GM19463 (cell line): ENCODE results near the gene MYO10.

ENCODE experiments used
- ATAC-seq: cut with Tn5 transposase; IDR thresholded peaks from one replicate; pipeline ENCODE4 v1.9.1; 2021; ENCODE audit warnings: mild to moderate bottlenecking, moderate library complexity; ENCODE audit not compliant: unreplicated experiment

MYO10 gene

GRCh38 chr5:16918156-16918555 is 17.9 kb downstream of the MYO10 start:
- no peak for ATAC-seq

DNA sequence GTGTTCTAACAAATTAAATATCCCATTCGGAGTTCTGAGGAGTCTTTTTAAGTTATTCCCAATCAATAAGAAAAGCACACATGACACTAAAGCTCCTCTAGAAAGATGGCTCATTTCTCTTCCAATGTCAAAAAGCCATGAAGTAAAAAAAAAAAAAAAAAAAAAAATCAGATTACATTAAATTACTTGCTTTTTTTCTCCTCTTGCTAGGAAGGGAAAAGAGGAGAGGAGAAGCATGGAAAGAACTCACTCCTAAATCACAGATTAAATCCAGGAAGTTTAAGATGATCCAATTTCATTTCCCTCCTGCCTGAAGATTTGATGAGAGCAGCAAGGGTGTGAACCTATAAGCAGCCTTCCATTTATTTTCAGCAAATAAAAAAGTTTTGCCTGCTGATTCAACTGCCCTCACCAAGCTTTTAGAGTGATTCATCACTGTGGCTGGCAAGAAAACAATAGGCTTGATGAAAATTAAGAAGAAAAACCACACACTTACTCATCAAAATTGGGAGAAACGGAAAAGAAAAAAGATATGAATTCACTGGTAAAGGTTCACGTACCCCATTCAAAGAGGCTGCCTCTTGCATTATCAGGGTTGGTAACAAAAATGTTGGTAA is 19.7 kb downstream of the MYO10 start:
- no peak for ATAC-seq

GRCh38 chr5:16914584-16914983 is 21.5 kb downstream of the MYO10 start:
- ATAC-seq, result no peak

DNA sequence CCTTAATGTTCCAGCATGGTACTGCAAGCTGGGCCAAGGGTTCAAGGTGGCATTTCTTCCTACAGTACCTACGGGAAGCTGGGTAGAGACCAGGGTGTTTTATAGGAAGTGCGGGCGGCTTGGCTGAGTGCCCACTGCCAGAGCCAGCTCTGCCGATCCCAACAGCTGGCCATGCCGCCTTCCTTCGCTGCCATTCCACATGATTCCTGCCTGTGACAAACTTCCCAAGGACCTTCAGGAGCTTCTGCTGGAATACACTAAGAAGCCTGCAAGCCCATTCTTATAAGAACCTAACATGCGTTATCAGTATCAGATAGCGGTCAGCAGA is 22.0 kb downstream of the MYO10 start:
- no peak for ATAC-seq

GRCh38 chr5:16913187-16914107 is 22.6 kb downstream of the MYO10 start:
- ATAC-seq, result no peak

DNA sequence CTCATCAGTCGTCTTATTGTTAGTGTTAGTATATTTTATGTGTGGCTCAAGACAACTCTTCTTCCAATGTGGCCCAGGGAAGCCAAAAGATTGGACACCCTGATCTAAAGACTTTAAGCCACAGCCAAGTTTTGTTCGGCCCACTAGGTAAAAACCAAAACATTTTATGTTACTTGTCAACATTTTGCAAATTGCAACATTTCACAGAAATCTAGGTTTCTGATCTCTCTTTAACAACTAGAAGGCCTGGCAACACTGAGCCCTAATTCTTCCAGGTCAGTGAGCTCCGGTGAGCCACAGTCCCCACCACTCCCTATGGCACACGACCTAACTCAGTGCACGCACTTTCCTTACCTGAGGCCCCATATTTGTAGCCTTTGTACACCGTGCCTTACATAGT is 24.0 kb downstream of the MYO10 start:
- no peak for ATAC-seq

DNA sequence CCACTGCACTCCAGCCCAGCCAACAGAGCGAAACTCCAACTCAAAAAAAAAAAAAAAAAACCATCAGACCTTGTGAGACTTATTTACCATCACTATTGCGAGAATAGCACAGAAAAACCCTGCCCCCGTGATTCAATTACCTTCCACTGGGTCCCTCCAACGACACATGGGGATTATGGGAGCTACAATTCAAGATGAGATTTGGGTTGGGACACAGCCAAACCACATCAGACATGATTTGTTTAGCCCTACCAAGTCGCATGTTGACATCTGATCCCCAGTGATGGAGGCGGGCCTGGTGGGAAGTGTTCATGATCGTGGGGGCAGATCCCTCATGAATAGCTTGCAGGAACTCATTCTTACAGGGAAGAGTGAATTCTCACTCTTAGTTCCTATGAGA is 26.6 kb downstream of the MYO10 start:
- ATAC-seq, result no peak

- no peak for ATAC-seq
Observed at GRCh38 chr5:16907270-16907669, 28.8 kb downstream of the MYO10 start.

- ATAC-seq, result no peak
Observed at GRCh38 chr5:16906255-16906654, 29.8 kb downstream of the MYO10 start.

- no peak for ATAC-seq
Observed at GRCh38 chr5:16903480-16904300, 32.4 kb downstream of the MYO10 start.

DNA sequence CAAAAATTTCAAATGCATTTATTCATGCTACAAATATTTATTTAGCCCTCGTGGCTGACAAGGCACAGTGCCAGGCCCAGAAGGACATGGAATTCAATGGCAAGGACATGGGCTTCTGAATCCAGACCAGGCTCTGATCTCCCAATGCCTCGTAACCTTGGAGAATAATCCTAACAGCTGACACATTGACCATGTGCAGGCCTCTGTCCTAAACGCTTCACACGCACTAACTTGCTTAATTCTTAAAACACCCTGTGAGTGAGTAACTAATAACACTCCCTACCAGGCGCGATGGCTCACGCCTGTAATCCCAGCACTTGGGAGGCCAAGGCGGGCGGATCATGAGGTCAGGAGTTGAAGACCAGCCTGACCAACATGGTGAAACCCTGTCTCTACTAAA is 33.2 kb downstream of the MYO10 start:
- no peak for ATAC-seq

DNA sequence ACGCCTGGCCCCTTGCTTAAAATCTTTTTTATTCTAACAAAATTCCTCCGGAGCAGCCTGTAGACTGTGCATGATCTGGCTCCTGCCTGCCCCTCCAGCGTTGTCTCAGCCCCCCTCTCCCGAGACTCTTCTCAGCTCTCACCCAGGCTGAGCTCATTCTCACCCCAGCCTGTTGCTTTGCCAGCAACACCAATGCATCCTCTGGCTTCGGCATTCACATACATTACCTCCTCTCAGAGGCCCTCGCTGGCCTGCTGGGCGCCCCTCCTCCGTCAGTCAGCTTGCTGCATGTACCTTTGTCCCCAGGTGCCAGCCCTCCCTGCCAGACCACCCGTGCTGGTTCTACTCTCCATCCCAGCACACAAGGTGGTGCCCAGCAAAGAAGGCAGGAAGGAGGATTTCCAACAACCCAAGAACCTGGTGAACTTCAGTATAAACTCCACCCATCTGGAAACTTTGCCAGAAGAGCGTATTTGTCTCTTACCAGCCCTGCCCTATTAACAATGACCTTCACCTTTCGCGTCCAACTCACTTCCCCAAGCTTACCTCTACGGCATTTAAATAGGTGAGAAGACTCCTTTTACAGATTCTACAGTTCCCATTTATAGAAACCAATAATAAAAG is 35.0 kb downstream of the MYO10 start:
- ATAC-seq, result no peak

DNA sequence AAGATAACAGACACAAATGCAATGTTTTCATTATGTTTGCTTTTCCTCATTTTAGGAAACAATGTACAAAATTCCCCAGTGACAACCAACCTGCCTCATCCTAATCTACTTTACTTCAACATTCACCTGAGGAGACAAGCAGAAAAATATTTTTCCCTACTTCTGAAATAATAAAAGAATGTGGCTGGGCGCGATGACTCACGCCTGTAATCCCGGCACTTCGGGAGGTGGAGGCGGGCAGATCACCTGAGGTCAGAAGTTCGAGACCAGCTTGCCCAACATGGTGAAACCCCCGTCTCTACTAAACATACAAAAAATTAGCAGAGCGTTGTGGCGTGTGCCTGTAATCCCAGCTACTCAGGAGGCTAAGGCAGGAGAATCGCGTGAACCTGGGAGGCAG is 36.9 kb downstream of the MYO10 start:
- no peak for ATAC-seq

GRCh38 chr5:16897800-16898199 is 38.3 kb downstream of the MYO10 start:
- ATAC-seq, result no peak

GRCh38 chr5:16897284-16897704 is 38.8 kb downstream of the MYO10 start:
- ATAC-seq, result no peak

DNA sequence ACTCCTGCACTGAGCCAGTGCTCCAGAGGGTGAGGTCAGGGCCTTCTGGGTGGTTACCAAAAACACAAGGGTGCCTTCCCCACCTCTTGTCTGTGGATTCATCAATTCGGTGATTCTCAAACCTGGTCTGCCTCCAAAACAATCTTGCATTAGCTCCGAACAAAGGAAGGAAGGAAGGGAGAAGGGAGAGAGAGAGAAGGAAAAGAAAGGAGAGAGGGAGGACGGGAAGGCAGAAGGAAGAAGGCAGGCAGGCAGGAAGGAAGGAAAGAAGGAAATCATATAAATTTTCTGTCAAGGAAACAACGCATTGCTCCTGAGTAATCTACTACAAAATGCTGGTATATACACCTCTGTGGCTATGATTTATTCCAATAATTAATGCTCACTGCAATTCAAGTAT is 39.3 kb downstream of the MYO10 start:
- ATAC-seq, result no peak

- no peak for ATAC-seq
Observed at GRCh38 chr5:16894236-16895057, 41.6 kb downstream of the MYO10 start.

- ATAC-seq, result no peak
Observed at GRCh38 chr5:16891033-16891432, 45.1 kb downstream of the MYO10 start.

GRCh38 chr5:16889972-16890519 is 46.0 kb downstream of the MYO10 start:
- no peak for ATAC-seq
